ENCODE data around the gene BEST4. TPM values are rescaled to one million over a fixed set of nuclear protein-coding genes. Genes with fewer than 3 reads are reported as not detected.

Gene BEST4
- total RNA-seq, 1 donor from 2014 or later: 0.12 TPM

DNA sequence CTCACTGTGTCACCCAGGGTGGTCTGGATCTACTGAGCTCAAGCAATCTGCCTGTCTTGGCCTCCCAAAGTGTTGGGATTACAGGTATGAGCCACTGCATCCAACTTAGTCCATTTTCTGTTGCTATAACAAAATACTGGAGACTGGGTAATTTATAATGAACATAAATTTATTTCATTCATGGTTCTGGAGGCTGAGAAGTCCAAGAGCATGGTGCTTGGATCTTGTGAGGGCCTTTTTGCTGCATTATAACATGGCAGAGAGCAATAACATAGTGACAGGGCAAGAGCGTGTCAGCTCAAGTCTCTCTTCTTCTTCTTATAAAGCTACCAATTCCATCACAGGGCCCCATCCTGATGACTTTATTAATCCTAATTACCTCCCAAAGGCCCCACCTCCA lies 52.0 kb downstream of the BEST4 start:
- DNase-seq (ENCODE audit: low read depth): no peak
- TF ChIP-seq, protein P1, sequence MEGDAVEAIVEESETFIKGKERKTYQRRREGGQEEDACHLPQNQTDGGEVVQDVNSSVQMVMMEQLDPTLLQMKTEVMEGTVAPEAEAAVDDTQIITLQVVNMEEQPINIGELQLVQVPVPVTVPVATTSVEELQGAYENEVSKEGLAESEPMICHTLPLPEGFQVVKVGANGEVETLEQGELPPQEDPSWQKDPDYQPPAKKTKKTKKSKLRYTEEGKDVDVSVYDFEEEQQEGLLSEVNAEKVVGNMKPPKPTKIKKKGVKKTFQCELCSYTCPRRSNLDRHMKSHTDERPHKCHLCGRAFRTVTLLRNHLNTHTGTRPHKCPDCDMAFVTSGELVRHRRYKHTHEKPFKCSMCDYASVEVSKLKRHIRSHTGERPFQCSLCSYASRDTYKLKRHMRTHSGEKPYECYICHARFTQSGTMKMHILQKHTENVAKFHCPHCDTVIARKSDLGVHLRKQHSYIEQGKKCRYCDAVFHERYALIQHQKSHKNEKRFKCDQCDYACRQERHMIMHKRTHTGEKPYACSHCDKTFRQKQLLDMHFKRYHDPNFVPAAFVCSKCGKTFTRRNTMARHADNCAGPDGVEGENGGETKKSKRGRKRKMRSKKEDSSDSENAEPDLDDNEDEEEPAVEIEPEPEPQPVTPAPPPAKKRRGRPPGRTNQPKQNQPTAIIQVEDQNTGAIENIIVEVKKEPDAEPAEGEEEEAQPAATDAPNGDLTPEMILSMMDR (conservative IDR thresholded peaks at IDR 0.05; ENCODE audit: low read depth, low read length): no peak

DNA sequence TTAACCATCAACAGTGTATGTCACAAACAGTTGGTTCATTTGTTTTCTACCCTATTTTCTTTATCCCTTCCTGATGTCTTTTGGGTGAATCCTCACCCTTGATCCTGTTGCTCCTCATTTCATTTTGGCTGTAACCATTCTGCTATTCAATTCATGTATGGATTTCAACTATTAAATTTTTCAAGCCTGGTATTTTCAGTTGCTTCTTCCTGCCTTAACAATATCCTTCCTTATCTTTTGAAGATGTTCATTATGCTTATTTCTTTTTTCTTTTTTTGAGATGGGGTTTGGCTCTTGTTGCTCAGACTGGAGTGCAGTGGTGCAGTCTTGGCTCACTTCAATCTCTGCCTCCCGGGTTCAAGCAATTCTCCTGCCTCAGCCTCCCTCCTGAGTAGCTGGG lies 54.2 kb downstream of the BEST4 start:
- no peak for DNase-seq (ENCODE audit: low read depth)
- TF ChIP-seq, protein P1 (conservative IDR thresholded peaks at IDR 0.05; ENCODE audit: low read depth, low read length): no peak
- H3K4me3 ChIP-seq (ENCODE audit: low read depth, low read length): no peak overlapping the region

More for the DNA sequence above, 52.0 kb downstream of the BEST4 start:
- no peak overlapping the region for H3K4me3 ChIP-seq (ENCODE audit: low read depth, low read length)

Other genes starting within 250 kb of the BEST4 start
- 6.3 and 9.3 TPM in 2 replicates for gene TMEM53, start 113.7 kb downstream of the BEST4 start, total RNA-seq
- gene ARMH1, start 113.5 kb downstream of the BEST4 start, total RNA-seq: not detected in 2 replicates
- not detected in 2 replicates for gene RNU5D-1, start 57.0 kb downstream of the BEST4 start, total RNA-seq
- gene KIF2C, start 48.3 kb downstream of the BEST4 start, total RNA-seq: 72.8 and 88.2 TPM in 2 replicates
- 2,248 and 2,814 TPM in 2 replicates for gene RPS8, start 12.6 kb downstream of the BEST4 start, total RNA-seq
- 25.5 and 51.1 TPM in 2 replicates for gene PLK3, start 12.2 kb upstream of the BEST4 start, total RNA-seq
- 0.29 TPM in 1 of 2 replicates, not detected in the other for gene DYNLT4, start 19.2 kb upstream of the BEST4 start, total RNA-seq
- 0.29 and 2.8 TPM in 2 replicates for gene BTBD19, start 20.4 kb upstream of the BEST4 start, total RNA-seq
- under 0.01 TPM in 1 of 2 replicates, not detected in the other for gene PTCH2, start 55.1 kb upstream of the BEST4 start, total RNA-seq
- 27.0 and 36.4 TPM in 2 replicates for gene EIF2B3, start 198.4 kb upstream of the BEST4 start, total RNA-seq
- 32.8 and 36.6 TPM in 2 replicates for gene HECTD3, start 223.2 kb upstream of the BEST4 start, total RNA-seq
- 104 and 141 TPM in 2 replicates for gene UROD, start 224.1 kb upstream of the BEST4 start, total RNA-seq